ENCODE measurements around the gene NRP1. TPM values are rescaled to one million over a fixed set of nuclear protein-coding genes. Genes with fewer than 3 reads are reported as not detected.

The NRP1 gene
- total and polyA plus RNA-seq, 2 of the 8 experiments (the other 6 are each of a cell fraction or from before 2014, with no cell fraction given): 1.2 to 2.1 TPM

DNA sequence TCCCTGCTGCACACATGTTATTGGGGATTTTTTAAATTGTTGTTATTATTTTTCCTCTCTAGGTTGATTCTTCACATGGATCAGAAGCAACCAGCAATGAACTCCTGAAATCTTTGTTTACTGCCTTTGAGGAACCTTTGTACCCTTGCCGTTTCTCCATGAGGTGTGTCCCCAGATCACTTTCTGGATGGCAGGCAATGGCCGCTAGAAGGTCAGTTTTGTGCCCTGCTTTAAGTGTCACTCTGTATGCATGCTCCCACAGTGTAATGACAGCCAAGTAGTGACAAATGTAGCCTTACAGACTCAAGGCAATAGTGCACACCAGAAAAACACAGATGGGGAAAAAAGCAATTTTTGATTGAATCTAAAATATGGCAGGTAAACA is 47.7 kb upstream of the NRP1 start (continued):
- TF ChIP-seq GTF2F1 (IDR thresholded peaks at IDR 0.05; ENCODE audit: borderline replicate concordance, low read depth, low read length): no peak
- no peak for TF ChIP-seq NRF1 (IDR thresholded peaks at IDR 0.05; ENCODE audit: low read depth, low read length)
- TF ChIP-seq SP1 (IDR thresholded peaks at IDR 0.05; ENCODE audit: low read depth, low read length): no peak
- TF ChIP-seq RAD21 (IDR thresholded peaks at IDR 0.05 in 1 of 2, conservative IDR thresholded peaks at IDR 0.05 in 1 of 2; ENCODE audit: low read depth in 2 of 2, low read length in 2 of 2): no peak
